Mesothelial cell of epicardium (in vitro differentiated cells): ENCODE data around the gene INPP5B. TPM values are rescaled to one million over a fixed set of nuclear protein-coding genes. Genes with fewer than 3 reads are reported as not detected.

Experiments
- DNase-seq, 2 experiments: peaks; one replicate each; pipeline ENCODE4 v3.0.0; 2021; ENCODE audit warnings: low spot score in 2 of 2; ENCODE audit not compliant: unreplicated experiment in 2 of 2
- H3K27ac Mint-ChIP-seq: 2 replicates; pipeline ENCODE4 v1.8.0; 2021; ENCODE audit warnings: mixed read lengths
- H3K27me3 Mint-ChIP-seq: 2 replicates; pipeline ENCODE4 v1.8.0; 2021; ENCODE audit warnings: low read depth, mixed read lengths
- H3K36me3 Mint-ChIP-seq: 2 replicates; pipeline ENCODE4 v1.8.0; 2021; ENCODE audit warnings: mixed read lengths
- H3K4me1 Mint-ChIP-seq: 2 replicates; pipeline ENCODE4 v1.8.0; 2021; ENCODE audit warnings: mixed read lengths
- H3K4me3 Mint-ChIP-seq: 2 replicates; pipeline ENCODE4 v1.8.0; 2021; ENCODE audit warnings: mild to moderate bottlenecking, moderate library complexity, mixed read lengths
- H3K9me3 Mint-ChIP-seq: 2 replicates; pipeline ENCODE4 v1.8.0; 2021; ENCODE audit warnings: mixed read lengths
- CTCF ChIP-seq: fragments of 200-600 bp; sonication (generic); IDR thresholded peaks from one replicate; pipeline ENCODE4 v1.5.0; 2021; ENCODE audit warnings: antibody characterized with exemption; ENCODE audit not compliant: unreplicated experiment
- total RNA-seq: library from RNA; stranded (reverse); gene quantifications from 3 replicates; pipeline ENCODE4 v1.2.1, GENCODE V29; 2021

The INPP5B gene
- total RNA-seq, 1 donor from 2014 or later: 21.5 TPM

GRCh38 chr1:37850352-37850955 is 96.4 kb downstream of the INPP5B start:
- TF ChIP-seq CTCF: no peak
- Mint-ChIP-seq H3K9me3 (no peaks in the 10 kb centered on the region), H3K36me3 (peaks cover 8% of the 10 kb centered on the region), H3K27me3 (no peaks in the 10 kb centered on the region), H3K4me3 (no peak overlapping the region), H3K4me1 (peaks cover 4% of the 10 kb centered on the region), H3K27ac (no peak overlapping the region)
- DNase-seq: no peak

DNA sequence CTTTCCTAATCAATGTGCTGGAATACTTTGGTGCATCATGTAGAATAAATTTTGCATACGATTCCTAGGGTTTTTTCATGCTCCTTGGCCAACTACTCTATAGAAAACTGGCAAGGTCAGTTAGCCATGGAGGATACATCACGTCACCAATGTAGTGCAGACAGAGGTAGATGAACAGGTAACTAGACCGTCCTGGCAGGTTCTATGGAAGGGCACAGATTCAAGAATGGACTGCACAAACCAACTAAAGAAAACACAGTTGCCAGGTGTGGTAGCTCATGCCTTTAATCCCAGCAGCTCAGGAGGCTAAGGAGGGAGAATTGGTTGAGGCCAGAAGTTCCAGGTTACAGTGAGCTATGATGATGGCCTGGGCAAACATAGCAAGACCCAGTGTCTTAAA is 97.4 kb downstream of the INPP5B start:
- no peaks in the 10 kb centered on the region for H3K27me3 Mint-ChIP-seq
- peaks cover 8% of the 10 kb centered on the region for H3K36me3 Mint-ChIP-seq
- peaks cover 2% of the 10 kb centered on the region for H3K4me1 Mint-ChIP-seq
- no peak for TF ChIP-seq CTCF
- H3K9me3 Mint-ChIP-seq: no peaks in the 10 kb centered on the region
- no peak for DNase-seq
- H3K27ac Mint-ChIP-seq: no peak overlapping the region
- no peak overlapping the region for H3K4me3 Mint-ChIP-seq

DNA sequence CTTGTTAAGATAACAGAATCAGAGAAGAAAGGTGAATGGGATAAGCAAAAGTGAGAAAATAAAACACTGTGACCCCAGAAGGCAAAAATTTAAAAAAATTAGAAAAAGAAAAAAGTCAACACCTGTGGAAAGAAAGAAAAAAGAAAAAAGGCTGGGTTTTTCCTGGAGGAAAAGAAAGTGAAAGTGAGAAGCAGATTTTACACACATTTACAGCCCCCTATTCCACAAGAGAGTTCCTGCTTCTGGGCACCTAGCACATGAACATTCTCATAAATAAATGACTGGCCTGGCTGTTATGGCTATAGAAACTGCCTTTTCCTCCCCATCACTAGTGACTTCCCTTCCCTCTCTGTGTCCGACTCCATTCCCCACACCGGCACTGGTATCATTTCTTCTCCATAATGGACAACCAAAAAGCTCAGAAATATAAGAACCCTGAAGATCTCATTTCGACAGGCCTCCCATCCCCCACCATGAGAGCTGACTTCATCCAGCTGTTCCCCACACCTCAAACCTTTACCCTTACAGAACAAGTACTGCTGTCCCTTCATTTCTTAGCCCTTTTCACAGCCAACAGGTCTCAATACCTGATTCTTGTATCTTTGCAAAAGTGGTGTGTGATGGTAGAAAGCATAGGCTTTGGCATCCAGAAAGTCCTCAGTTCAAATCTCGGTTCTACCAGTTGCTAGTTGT is 100.1 kb downstream of the INPP5B start:
- Mint-ChIP-seq H3K4me3 (no peak overlapping the region), H3K36me3 (peaks cover 2% of the 10 kb centered on the region), H3K27ac (no peak overlapping the region), H3K27me3 (no peaks in the 10 kb centered on the region), H3K9me3 (no peaks in the 10 kb centered on the region), H3K4me1 (no peaks in the 10 kb centered on the region)
- TF ChIP-seq CTCF: no peak
- DNase-seq: no peak

GRCh38 chr1:37845786-37846185 is 101.1 kb downstream of the INPP5B start:
- DNase-seq: no peak
- TF ChIP-seq CTCF: no peak
- Mint-ChIP-seq H3K4me3 (no peak overlapping the region), H3K4me1 (no peaks in the 10 kb centered on the region), H3K27ac (no peak overlapping the region), H3K27me3 (no peaks in the 10 kb centered on the region), H3K9me3 (no peaks in the 10 kb centered on the region), H3K36me3 (peaks cover 4% of the 10 kb centered on the region)

DNA sequence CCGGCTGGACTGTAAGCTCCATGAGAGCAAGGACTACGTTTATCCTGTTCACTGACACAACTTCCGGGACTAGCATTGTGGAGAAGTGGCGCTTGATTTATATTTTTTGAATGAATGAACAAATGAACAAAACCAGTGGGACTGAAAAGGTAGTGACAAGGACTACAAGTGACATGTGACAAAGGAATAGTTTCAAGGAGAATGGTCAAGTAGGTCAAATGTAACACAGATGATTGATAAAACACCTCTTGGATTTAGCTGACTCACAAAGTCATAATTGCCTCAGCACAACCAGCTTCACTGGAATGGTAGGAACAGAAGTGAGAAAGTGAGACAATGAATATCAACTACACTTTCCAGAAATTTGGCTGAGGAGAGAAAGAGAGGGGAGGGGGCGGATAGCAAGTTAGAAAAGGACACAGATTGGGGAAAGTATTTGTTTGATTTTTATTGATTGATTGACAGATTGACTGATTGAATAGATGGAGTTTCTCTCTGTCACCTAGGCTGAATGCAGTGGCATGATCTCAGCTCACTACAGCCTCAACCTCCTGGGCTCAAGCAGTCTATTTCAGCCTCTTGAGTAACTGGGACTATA is 101.7 kb downstream of the INPP5B start:
- no peak for TF ChIP-seq CTCF
- Mint-ChIP-seq H3K4me3 (no peak overlapping the region), H3K27ac (no peak overlapping the region), H3K4me1 (no peaks in the 10 kb centered on the region), H3K36me3 (peaks cover 4% of the 10 kb centered on the region), H3K27me3 (no peaks in the 10 kb centered on the region), H3K9me3 (no peaks in the 10 kb centered on the region)
- DNase-seq: no peak
